Measurements from ENCODE around the gene FADS1.

Gene FADS1

DNA sequence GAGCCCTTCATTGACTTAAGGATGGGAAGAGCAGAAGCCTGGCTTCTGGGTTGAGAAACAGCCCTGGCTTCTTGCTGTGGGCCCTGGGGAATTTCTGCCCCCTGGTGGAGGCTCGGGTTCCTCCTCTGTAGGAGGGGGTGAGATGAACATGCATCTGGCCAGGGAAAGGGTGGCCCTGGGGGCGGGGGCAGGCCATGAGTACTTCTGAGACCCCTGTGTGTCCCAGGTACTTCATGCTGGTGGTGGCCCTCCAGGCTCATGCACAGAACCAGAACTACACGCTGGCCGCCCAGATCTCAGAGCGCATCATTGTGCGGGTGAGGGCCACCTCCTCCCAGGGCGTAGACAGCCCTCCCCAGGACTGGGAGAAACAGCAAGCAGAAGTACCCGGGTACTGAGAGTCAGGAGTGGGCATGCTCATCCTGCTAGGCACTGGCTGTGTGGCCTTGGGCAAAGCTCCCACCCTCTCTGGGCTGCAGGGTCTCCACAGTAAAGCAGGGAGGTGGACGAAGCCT, 40.2 kb downstream of the FADS1 start:
- DNase-seq (ENCODE audit: low read depth) = no peak

DNA sequence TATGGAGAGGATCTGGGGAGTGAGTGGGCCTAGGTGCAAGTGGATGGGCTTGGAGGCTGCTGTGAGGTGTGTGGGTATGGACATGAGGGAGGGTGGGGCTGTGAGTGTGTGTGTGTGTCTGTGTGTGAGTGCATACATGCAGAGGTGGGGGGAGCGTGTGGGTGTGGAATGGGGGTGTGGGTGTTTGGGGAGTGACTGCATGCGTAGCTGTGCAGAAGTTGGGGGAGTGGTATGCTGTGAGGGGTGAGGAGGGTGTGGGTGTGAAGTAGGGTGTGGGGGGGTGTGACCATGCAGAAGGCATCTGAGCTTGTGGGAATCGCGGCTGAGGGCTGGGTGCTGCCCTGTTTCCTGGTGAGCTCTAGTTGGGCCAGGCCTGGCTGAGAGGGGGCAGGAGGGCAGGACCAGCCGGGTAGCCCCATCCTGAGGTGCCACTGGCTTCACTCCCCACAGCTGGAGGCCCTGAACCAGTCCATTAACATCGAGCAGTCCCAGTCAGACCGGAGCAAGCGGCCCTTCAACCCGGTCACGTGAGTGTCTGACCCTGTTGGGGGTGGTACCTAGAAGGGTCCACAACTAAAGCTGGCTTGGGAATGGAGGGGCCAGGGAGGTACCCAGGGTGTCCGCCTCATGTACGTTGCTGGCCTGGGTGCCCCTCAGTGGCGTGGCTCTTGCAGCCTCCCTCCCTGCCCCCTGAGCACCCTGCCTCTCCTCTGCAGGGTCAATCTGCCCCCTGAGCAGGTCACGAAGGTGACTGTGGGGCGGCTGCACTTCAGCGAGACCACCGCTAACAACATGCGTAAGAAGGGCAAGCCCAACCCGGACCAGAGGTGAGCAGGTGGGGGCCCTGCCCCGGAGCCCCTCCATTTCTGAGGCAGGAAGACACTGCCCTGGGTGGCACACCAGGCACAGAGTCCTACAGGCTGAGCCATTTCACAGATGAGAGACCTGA, 40.9 kb downstream of the FADS1 start:
- DNase-seq (ENCODE audit: low read depth) = no peak

DNA sequence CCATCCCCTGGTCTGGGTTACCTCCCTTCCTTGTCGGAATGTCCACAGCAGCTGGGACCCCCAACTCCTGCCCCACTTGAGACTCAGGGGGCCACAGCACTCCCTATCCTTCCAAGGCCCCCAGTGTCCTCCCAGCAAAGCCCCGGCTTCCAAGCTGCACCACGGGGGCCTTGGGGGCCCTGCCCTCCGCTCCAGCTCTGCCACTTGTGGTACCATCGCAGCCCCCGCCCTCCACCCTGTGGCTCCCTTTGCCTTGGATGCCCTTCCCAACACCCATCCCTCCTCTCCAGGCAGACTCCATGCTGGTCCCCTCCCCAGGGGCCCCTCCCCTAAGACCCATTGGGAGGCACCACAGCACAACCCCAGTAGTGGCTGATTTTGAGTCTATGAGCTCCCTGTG, 41.7 kb downstream of the FADS1 start:
- no peak for DNase-seq (ENCODE audit: low read depth)

DNA sequence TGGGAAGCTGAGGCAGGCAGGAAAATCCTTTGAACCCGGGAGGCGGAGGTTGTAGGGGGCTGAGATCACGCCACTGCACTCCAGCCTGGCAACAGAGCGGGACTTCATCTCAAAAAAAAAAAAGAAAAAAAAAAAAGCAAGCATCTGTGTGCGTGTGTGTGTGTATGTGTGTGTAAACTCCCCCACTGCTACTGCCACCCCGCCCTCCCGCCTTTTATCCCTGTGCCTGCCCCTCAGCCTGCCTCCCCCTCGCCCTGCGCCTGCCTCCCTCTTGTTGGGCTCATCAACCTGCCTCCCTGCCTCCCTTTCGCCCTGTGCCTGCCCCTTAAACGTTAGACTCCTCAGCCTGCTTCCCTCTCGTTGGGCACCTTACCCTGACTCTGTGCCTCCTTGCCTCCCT, 42.4 kb downstream of the FADS1 start:
- no peak for DNase-seq (ENCODE audit: low read depth)

DNA sequence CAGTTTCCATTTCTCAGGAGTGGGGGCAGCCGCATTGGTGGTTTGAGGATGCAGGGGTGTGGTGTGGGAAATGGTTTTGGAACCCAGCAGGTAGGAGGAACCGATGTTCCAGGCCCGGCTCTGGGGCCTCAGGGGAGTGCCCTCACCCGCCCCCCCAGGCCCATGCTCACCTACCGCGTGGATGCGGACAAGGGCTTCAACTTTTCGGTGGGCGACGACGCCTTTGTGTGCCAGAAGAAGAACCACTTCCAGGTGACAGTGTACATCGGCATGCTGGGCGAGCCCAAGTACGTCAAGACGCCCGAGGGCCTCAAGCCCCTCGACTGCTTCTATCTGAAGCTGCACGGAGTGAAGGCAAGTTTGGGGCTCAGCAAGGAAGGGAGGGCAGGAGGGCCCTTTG, 43.0 kb downstream of the FADS1 start:
- no peak for DNase-seq (ENCODE audit: low read depth)

DNA sequence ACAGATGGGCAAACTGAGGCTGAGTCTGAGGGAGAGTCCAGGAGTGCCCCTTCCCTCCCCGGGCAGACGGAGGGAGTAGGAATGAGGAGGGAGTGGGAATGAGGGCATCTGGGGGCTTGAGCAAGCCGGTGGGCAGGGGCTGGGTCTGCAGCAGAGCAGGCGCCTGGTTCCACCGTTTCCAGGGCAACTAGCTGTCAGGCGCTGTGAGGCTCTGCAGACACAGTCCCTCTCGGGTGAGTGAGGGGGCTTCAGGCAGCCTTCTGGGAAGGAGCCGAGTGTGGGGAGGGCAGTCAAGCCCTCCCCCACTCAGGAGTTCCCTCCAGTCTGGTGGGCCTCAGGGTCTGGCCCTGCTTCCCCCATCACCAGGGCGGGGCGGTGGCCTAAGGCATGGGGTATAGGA, 43.4 kb downstream of the FADS1 start:
- no peak for DNase-seq (ENCODE audit: low read depth)

DNA sequence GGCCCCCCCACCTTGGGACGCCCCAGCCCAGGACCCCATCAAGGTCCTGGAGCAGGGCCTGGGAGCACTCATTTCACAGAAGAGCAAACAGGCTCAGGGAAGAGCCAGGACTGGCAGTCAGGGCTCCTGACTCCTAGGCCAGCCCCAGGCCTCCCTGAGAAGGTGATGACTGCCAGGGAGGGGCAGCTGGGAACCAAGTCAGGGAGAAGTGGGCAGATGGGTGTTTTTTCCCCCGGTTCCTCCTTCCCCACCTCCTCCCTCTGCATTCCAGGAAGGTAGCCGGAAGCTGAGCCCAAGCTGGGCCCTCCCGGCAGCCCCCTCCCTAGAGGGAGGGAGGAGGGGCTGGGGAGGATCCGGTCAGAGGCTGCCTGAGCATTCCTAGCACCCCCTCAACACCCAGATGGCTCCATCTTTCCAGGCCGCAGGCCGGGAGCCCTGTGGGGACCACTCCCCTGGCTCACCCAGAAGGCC, 44.8 kb downstream of the FADS1 start:
- no peak for DNase-seq (ENCODE audit: low read depth)

DNA sequence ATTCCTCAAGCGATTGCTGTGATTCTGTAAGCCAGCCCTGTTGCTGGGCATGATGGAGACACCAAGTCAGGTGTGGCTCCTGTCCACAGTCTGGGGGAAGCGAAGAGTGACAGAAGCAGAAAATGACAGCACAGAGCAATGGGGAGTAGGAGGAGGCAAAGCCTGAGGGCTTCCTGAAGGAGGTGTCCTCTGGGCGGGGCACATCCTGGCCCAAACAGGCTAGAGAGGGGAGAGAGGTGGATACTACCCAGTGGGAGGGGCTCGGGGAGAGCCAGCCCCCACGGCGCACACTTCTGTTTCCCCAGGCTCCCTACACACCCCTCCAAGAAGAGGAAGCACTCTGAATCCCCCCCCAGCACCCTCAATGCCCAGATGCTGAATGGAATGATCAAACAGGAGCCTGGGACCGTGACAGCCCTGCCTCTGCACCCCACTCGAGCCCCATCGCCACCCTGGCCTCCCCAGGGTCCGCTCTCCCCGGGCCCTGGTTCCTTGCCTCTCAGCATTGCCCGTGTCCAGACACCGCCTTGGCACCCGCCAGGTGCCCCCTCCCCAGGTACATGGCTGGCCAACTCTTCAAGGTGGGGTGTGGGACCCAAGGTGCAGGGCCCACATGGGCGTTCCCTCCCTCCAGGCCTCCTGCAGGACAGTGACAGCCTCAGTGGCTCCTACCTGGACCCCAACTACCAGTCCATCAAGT, 45.5 kb downstream of the FADS1 start:
- DNase-seq (ENCODE audit: low read depth) = no peak

DNA sequence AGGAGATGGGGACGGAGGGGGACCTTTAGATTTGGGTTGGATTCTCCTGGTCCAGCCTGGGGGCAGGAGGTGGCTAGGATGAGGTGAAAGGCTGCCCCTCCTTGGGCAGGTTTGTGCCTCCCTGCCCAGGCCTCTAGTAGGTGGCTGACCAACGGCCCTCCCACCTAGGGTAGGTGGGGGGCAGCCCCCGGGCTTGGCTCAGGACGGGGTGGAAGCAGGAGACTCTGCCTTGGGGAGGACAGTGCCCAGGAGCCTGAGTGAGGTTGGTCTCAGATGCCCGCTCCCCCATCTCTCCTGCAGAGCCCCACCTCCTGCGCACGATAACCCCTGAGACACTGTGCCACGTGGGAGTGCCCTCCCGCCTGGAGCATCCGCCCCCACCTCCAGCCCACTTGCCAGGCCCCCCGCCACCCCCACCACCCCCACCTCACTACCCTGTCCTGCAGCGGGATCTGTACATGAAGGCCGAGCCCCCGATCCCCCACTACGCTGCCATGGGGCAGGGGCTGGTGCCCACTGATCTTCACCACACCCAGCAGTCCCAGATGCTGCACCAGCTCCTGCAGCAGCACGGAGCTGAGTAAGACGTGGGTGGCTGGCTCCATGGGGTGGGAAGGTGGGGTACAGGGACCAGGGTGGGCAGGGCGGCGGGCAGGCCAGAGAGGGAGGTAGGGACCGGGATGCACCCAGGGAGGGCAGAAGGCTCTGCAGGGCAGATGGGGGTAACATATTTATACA, 46.7 kb downstream of the FADS1 start:
- DNase-seq (ENCODE audit: low read depth) = no peak

DNA sequence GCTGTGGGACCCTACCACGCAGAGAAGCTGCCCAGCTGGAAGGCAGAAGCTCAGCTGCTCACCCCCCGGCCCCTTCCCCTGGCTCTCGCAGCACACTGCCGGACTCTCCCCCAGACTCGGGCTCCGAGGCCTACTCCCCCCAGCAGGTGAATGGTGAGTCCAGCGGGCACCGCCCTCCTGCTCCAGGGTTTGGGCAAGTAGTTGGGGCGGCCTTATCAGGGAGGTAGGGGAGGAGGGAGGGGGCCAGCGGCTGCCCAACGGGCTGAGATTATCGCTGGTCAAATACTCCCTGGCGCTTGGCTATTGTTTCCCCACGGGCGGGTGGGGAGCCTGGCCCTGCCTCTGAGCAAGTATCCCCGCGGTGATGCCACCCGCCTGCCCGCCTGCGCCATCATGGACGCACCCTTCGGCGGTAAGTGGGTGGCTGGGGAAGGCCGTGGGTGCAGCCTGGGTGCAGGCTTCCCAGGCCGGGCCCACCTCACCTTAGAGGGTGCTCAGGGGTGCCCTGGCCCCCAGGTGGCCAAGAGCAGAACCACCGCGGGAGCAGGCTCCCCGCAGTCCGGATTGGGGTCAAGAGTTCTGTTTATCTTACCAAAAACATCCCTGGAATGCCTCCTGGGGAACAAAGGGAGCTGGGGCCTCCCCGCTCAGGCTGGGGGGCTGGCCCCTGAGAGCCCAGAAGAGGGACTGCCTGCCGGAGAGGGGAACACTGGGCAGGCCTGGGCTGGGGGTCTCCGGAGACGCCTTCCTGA, 47.5 kb downstream of the FADS1 start:
- DNase-seq (ENCODE audit: low read depth) = no peak

DNA sequence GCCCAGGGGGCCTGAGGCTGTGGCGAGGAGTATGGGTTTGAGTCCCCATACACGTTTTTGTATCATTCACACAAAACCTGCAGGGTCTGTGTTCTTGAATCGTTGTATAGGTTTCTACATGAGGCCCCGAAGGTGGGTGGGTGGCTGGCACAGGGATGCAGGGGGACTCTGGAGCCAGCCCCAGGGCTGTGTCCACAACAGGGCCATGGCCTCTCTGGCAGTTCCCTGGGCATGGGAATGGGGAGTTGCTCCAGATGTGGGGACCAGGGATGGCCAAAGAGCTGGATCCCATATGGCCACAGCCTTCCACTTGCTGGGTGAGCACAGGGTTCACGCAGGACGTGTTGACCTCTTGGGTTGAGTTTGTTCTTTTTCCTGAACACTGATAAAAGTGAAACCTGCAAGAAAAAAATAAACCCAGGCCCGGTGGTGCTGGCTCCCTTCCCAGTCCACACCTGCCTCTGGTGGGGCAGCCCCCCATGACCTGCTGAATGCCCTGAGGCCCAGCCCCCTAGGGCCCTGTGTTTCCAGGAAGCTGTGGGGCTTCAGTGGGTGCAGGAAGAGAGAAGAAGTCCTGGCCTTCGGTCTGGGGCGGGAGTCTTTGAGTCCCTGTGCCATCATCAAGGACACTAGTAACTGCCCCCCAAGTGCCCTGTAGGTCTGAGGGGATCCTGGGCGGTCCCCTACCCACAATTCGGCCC, 48.3 kb downstream of the FADS1 start:
- DNase-seq (ENCODE audit: low read depth) = no peak

DNA sequence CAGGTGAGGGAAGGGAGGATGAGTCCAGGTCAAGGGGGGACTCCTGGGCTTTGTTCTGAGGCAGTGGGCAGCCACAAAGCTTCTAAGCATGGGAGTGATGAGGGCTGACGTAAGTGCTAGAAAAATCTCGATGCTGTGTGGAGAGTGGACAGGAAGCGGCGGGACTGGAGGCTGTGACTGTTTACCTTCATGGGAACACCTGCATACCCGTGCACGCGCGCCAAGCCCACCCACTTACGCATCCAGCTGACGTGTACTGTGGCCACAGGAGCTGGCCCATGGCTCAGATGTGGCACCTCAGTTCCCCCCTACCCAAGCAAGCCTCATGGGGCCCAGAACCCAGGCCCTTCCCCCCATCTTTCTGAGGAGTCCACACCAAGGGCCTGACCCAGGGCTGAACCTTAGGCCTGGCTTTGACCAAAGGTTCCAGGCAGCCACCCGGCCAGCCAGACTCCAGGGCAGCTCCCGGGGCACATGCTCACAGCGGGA, 50.4 kb downstream of the FADS1 start:
- no peak for DNase-seq (ENCODE audit: low read depth)

DNA sequence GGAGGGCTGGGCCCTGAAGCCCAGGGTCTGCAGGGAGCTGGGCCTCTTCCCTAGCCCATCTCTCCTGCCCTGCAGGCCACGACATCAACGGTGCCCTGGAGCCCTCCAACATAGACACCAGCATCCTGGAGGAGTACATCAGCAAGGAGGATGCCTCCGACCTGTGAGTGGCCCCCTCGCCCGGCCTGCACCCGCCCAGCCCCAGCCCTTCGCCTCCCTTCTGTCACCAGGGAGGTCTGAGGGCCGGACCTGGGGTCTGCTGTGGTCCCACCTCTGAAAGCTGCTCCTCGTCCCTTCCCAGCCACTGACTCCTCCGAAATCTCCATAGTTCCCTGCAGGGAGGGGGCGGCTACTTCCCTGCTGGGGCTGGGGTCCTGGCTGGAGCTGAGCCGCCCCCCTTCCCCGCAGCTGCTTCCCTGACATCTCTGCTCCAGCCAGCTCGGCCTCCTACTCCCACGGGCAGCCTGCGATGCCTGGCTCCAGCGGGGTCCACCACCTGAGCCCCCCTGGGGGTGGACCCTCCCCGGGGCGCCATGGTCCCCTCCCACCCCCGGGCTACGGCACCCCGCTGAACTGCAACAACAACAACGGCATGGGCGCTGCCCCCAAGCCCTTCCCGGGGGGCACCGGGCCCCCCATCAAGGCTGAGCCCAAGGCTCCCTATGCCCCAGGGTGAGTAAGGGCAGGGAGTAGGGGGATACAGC, 51.1 kb downstream of the FADS1 start:
- DNase-seq (ENCODE audit: low read depth) = no peak

DNA sequence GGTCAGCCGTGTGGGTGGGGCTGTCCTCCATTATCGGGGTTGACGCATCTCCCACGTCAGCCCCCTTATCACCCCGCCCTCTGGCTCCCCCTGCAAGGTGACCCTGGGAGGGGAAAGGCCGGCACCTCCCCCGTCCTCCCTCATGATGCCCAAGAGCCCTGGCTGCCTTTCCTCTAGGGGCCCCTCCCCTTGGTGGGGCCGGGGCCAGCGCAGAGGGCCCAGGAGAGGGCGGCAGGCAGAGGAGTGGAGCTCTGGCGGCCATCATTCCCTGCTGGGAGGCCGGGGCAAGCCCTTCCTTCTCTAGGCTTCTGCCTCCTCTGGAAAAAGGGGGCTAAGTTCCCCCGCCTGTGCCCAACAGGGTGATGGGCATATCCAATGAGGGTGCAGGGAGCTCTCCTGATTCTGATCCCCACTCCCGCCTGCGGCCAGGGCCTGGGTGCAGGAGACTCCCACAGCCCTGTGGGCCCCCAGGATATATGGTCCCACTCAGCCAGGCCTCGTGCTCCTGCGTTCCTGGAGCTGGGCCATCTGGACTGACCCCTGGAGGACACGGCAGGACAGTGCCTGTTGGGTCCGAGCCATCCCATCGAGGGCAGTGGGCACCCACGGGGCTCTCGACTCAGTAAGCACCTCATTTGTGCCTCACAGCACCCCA, 52.1 kb downstream of the FADS1 start:
- DNase-seq (ENCODE audit: low read depth) = no peak

DNA sequence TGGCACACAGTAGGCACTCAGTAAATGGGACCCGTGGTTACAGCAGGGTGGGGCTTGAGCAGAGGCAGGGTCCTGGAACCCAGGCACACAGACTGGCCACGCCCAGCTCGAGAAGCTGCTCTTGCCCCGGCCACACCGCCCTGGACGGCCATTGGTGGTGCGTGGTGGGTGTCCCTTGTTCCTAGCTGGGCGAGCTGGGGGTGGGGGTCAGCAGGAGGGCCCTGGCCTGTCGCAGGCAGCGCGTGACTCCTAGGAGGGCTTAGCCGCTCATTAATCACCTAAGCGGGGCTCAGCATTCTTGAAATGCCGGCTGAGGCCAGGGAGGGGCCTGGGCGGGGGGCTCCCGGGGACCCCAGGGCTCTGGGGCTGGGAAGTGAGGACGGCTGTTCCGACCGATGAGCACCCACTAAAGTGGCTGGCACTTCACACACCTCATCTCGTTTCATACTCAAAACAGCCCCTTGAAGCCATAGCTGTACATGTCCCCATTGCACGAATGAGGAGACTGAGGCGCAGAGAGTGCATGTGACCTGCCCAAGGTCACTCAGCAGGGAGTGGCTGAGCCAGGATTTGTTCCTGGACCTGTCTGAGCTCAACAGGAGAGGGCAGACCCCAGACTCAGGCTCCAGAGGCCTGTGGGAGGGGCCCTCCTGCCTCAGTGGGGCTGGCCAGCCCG, 52.7 kb downstream of the FADS1 start:
- DNase-seq (ENCODE audit: low read depth) = no peak

DNA sequence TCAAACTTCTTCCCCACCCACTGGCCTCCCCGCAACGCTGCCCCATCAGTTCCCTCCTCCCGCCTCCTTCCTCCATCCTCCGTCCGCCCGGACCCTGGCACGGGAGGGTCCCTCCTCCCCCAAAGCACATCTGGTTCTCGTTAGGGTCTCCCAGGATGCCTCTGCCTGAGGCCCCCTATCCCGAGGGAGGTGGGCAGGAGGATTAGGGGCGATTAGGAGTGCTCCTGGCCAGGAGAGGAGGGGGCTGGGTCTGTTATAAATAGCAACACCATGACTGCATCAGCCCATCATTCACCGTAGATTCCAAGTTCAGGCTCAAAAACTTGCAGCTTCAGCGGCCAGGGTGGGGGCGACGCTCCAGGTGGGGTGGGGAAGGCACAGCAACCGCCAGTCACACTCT, 54.0 kb downstream of the FADS1 start:
- DNase-seq (ENCODE audit: low read depth) = no peak

DNA sequence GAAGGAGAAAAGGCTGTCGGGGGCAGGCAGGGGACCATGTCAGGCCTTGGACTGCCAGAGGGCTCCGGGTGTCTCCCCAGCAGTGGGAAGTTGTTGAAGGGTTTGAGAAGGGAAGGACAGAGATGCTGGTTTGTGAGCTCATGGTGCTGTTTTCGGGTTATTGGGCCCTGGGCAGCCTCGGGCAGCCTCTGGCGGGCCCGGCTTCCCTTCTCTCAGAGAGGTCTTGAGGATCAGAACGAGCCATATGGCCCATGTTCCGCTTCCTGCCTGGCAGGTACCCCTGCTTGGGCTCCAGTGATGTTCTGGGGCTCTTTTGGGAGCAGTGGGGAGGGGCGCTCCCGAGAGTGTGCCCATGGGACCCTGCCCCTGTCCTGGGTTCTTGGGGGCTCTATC, 54.6 kb downstream of the FADS1 start:
- no peak for DNase-seq (ENCODE audit: low read depth)

DNA sequence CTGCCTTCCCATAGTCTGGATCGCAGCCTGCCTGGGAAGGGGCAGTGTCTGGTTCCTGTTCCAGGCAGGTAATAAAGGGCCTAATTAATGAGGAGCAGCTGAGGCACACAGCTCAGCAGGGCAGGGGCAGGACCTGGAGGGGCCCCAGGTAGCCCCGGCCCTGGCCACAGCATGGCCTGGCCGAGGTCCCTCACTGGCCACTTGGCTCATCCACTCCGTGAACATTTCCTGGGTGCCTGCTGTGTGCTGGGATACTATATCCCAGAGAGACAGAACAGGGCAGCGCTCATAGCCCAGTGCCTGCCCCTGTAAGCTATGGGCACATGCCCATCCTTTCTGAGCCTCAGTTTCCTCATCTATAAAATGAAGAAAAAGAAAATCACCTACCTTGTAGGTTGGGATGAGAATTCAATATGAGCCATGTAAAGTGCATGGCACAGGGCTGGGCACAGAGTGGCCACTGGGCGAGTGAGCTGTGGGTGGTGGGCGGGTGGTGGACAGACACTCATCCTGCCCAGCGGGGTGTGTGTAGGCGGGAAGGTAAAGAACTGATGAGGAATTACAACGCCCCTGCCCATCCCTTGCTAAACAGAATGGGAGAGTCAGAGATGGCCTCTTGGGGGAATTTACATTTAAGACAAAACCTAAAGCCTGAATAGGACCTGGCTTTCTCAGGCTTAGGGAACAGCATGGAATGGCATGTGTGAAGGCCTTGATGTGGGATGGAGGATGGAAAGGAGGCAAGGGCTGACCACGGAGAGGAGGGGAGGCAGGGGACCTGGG, 55.2 kb downstream of the FADS1 start:
- no peak for DNase-seq (ENCODE audit: low read depth)

Data from GM04504 (cell line).